ENCODE measurements around the gene POLD2. TPM values are rescaled to one million over a fixed set of nuclear protein-coding genes. Genes with fewer than 3 reads are reported as not detected.

The POLD2 gene
- total RNA-seq, 1 experiment from 2014 or later: 131 TPM

GRCh38 chr7:44099669-44100068, 23.7 kb downstream of the POLD2 start:
- peaks cover 2 to 11% of the 10 kb centered on the region in 2 experiments for H3K4me1 Mint-ChIP-seq
- no peak overlapping the region for H2AFZ ChIP-seq (ENCODE audit: low read length)

More at GRCh38 chr7:44099669-44100068, 23.7 kb downstream of the POLD2 start:
- no peaks in the 10 kb centered on the region for H3K79me1 ChIP-seq (ENCODE audit: insufficient read depth, low read depth, low read length, poor library complexity, severe bottlenecking)
- no peaks in the 10 kb centered on the region; the same call in 1 of the 2 replicates for H3K27me3 ChIP-seq (ENCODE audit: insufficient read depth, low read length)
- H3K36me3 Mint-ChIP-seq (ENCODE audit: insufficient read depth in 1 of 3, low read depth in 3 of 3): no peaks in the 10 kb centered on the region
- no peaks in the 10 kb centered on the region; a peak in 1 of 5 replicates for H3K9me3 Mint-ChIP-seq
- H3K9me3 ChIP-seq (ENCODE audit: control insufficient read depth, low read depth, low read length): no peaks in the 10 kb centered on the region
- H4K91ac ChIP-seq (ENCODE audit: insufficient read length, low read depth, low read length): no peak overlapping the region
- no peak overlapping the region for H3K4me2 ChIP-seq (ENCODE audit: insufficient read depth, insufficient read length, low read length)
- no peak overlapping the region for H2BK12ac ChIP-seq (ENCODE audit: insufficient read length, low read depth, low read length)
- no peak overlapping the region for H2BK20ac ChIP-seq (ENCODE audit: low read depth, low read length, poor library complexity, severe bottlenecking)
- H4K5ac ChIP-seq (ENCODE audit: insufficient read length, low read depth, low read length): no peak overlapping the region
- no CpG with 5 or more reads among the region's 4 CpGs for WGBS (ENCODE audit: extremely low coverage, insufficient read length, low lambda C conversion rate)
- no peak overlapping the region for H2AK5ac ChIP-seq (ENCODE audit: insufficient read length, low read length)
- H3K23ac ChIP-seq (ENCODE audit: insufficient read length, low read depth, low read length): no peak overlapping the region
- H3K14ac ChIP-seq (ENCODE audit: insufficient read depth, low read length): no peak overlapping the region
- no peak for DNase-seq
- H3K9ac ChIP-seq (ENCODE audit: extremely low read depth, insufficient read length, low read length): no peak overlapping the region
- no peak overlapping the region for H2BK120ac ChIP-seq (ENCODE audit: low read depth, low read length, poor library complexity, severe bottlenecking)
- no peak overlapping the region for H3K56ac ChIP-seq (ENCODE audit: insufficient read length, low read depth, low read length)
- H3K79me2 ChIP-seq (ENCODE audit: insufficient read depth, low read length): no peaks in the 10 kb centered on the region
- no peak overlapping the region for H3K27ac ChIP-seq (ENCODE audit: insufficient read length, low read depth, low read length)
- no peak overlapping the region for H3K4ac ChIP-seq (ENCODE audit: low read depth, low read length)
- peak overlapping the region in 1 of 3 experiments; percentile 44; a peak in 2 of 7 replicates for H3K27ac Mint-ChIP-seq
- H3K18ac ChIP-seq (ENCODE audit: insufficient read length, low read depth, low read length): no peak overlapping the region
- H3K23me2 ChIP-seq (ENCODE audit: insufficient read length, low read depth, low read length, poor library complexity, severe bottlenecking): peaks cover 5% of the 10 kb centered on the region
- no peak overlapping the region for H2BK5ac ChIP-seq (ENCODE audit: insufficient read length, low read length)
- no peak overlapping the region for H3T11ph ChIP-seq (ENCODE audit: low read length)
- peaks cover 26% of the 10 kb centered on the region for H3K27me3 Mint-ChIP-seq (ENCODE audit: low read depth)
- H4K20me1 ChIP-seq (ENCODE audit: control insufficient read depth, insufficient read depth, insufficient read length): no peaks in the 10 kb centered on the region
- H3K4me1 ChIP-seq (ENCODE audit: insufficient read depth, low read length): no peaks in the 10 kb centered on the region
- H4K8ac ChIP-seq (replicated peaks; ENCODE audit: insufficient read length, low read depth, low read length): no peak overlapping the region
- H2BK15ac ChIP-seq (ENCODE audit: low read depth, low read length): no peak overlapping the region
- H3K4me3 Mint-ChIP-seq: peak overlapping the region in 1 of 2 experiments; percentile 23; a peak in 1 of 5 replicates
- no peak for TF ChIP-seq CTCF (conservative IDR thresholded peaks at IDR 0.05)
